Measurements from ENCODE around the gene CDK13. TPM values are rescaled to one million over a fixed set of nuclear protein-coding genes. Genes with fewer than 3 reads are reported as not detected.

CDK13 gene
- total RNA-seq, 1 experiment from 2014 or later: 34.9 TPM

DNA sequence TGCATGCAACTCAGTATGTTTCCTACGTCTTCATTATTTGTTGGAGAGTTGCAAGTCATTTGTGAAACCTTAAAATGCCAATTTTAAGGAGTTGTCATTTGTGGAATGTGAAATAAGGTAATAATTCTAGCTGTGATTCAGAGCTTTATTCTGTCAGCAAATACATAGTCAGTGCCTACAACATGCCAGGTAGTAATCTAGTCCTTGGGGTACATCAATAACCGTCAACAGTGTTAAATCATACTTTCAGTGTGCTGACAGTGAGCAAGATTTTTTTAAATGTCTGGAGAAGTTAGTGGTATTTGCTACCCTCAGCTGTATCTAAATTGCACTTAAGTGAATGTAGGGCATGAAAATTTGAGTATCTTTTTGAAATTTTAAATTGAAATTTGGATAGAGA, 147.7 kb downstream of the CDK13 start:
- no peaks in the 10 kb centered on the region for H3F3A ChIP-seq (ENCODE audit: low read length, unreplicated experiment)
- H3K27ac ChIP-seq (ENCODE audit: low read length): no peak overlapping the region
- H2AFZ ChIP-seq (ENCODE audit: low read length): no peak overlapping the region
- H3K4me1 ChIP-seq (ENCODE audit: insufficient read depth, low read length): no peaks in the 10 kb centered on the region
- H3K9me2 ChIP-seq (replicated peaks; ENCODE audit: low read length): no peaks in the 10 kb centered on the region
- no peak overlapping the region for H3K4me3 ChIP-seq (ENCODE audit: low read length)
- no peaks in the 10 kb centered on the region for H3K9me3 ChIP-seq (ENCODE audit: low read length)
- ATAC-seq (no peak), DNase-seq (no peak)
- TF ChIP-seq, protein P1, sequence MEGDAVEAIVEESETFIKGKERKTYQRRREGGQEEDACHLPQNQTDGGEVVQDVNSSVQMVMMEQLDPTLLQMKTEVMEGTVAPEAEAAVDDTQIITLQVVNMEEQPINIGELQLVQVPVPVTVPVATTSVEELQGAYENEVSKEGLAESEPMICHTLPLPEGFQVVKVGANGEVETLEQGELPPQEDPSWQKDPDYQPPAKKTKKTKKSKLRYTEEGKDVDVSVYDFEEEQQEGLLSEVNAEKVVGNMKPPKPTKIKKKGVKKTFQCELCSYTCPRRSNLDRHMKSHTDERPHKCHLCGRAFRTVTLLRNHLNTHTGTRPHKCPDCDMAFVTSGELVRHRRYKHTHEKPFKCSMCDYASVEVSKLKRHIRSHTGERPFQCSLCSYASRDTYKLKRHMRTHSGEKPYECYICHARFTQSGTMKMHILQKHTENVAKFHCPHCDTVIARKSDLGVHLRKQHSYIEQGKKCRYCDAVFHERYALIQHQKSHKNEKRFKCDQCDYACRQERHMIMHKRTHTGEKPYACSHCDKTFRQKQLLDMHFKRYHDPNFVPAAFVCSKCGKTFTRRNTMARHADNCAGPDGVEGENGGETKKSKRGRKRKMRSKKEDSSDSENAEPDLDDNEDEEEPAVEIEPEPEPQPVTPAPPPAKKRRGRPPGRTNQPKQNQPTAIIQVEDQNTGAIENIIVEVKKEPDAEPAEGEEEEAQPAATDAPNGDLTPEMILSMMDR (conservative IDR thresholded peaks at IDR 0.05; ENCODE audit: low read depth, low read length): no peak
- TF ChIP-seq EZH2 (IDR thresholded peaks at IDR 0.05; ENCODE audit: low read length, unreplicated experiment) (no peak), EZH2phosphoT487 (IDR thresholded peaks at IDR 0.05; ENCODE audit: borderline replicate concordance, low read length) (no peak)
- CTCF ChIA-PET: no interaction called here
- no peaks in the 10 kb centered on the region for H3K27me3 ChIP-seq (ENCODE audit: low read length)
- H3K36me3 ChIP-seq (ENCODE audit: low read depth, low read length): peaks cover 11% of the 10 kb centered on the region; the same call in 1 of the 2 replicates
- no TSS peak for BruUV-seq (replicated peaks)
- no peaks in the 10 kb centered on the region for H3K79me2 ChIP-seq (ENCODE audit: low read length)
- no peak overlapping the region for H3K4me2 ChIP-seq (ENCODE audit: low read length)
- no peak overlapping the region for H3K9ac ChIP-seq (ENCODE audit: low read length)
- intact Hi-C loops (cut with micrococcal nuclease): no loop called here
- H4K20me1 ChIP-seq (ENCODE audit: low read length): no peaks in the 10 kb centered on the region
- POLR2A ChIA-PET (ENCODE audit: unreplicated experiment): no interaction called here

DNA sequence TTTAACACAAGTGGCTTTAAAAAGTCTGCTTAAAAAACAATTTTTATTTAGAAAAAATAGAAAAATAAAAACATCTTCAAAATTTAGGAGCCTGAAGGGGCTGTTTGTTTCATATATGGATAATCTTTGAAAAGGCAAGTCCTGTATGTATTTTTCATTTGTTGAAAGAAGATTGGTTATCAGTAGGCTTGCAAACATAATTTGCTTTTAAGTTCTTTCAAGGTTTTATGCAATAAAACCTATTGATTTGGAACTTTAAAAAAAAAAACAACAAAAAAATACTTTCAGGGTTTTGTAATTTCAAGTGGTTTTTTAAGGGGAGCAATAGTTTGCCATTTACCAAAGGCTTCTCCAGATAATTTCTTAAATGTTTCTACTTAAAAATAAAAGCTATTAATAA, 148.8 kb downstream of the CDK13 start:
- BruUV-seq (replicated peaks): no TSS peak
- Histone ChIP-seq H3K36me3 (ENCODE audit: low read depth, low read length) (peaks cover 8% of the 10 kb centered on the region; the same call in 1 of the 2 replicates), H3K9me3 (ENCODE audit: low read length) (no peaks in the 10 kb centered on the region), H3K4me2 (ENCODE audit: low read length) (no peak overlapping the region), H3K27me3 (ENCODE audit: low read length) (no peaks in the 10 kb centered on the region), H3K9ac (ENCODE audit: low read length) (no peak overlapping the region), H2AFZ (ENCODE audit: low read length) (no peak overlapping the region), H3K27ac (ENCODE audit: low read length) (no peak overlapping the region), H3K4me1 (ENCODE audit: insufficient read depth, low read length) (no peaks in the 10 kb centered on the region), H3K79me2 (ENCODE audit: low read length) (no peaks in the 10 kb centered on the region), H3F3A (ENCODE audit: low read length, unreplicated experiment) (no peaks in the 10 kb centered on the region), H3K4me3 (ENCODE audit: low read length) (no peak overlapping the region), H3K9me2 (replicated peaks; ENCODE audit: low read length) (no peaks in the 10 kb centered on the region), H4K20me1 (ENCODE audit: low read length) (no peaks in the 10 kb centered on the region)
- TF ChIP-seq, protein P1 (conservative IDR thresholded peaks at IDR 0.05; ENCODE audit: low read depth, low read length): no peak
- TF ChIP-seq EZH2phosphoT487 (IDR thresholded peaks at IDR 0.05; ENCODE audit: borderline replicate concordance, low read length) (no peak), EZH2 (IDR thresholded peaks at IDR 0.05; ENCODE audit: low read length, unreplicated experiment) (no peak)
- intact Hi-C loops (cut with micrococcal nuclease): no loop called here
- ChIA-PET CTCF (no interaction called here), POLR2A (ENCODE audit: unreplicated experiment) (no interaction called here)
- DNase-seq (no peak), ATAC-seq (no peak)

- no peak for ATAC-seq
- POLR2A ChIA-PET (ENCODE audit: unreplicated experiment): no interaction called here
Observed at GRCh38 chr7:40099837-40100236, 149.8 kb downstream of the CDK13 start.

More at GRCh38 chr7:40099837-40100236, 149.8 kb downstream of the CDK13 start:
- Histone ChIP-seq H3K9me3 (ENCODE audit: low read length) (no peaks in the 10 kb centered on the region), H4K20me1 (ENCODE audit: low read length) (no peaks in the 10 kb centered on the region), H3K4me3 (ENCODE audit: low read length) (no peak overlapping the region), H3K4me1 (ENCODE audit: insufficient read depth, low read length) (no peaks in the 10 kb centered on the region), H3K9ac (ENCODE audit: low read length) (no peak overlapping the region), H3K27me3 (ENCODE audit: low read length) (no peaks in the 10 kb centered on the region), H3K4me2 (ENCODE audit: low read length) (no peak overlapping the region), H3F3A (ENCODE audit: low read length, unreplicated experiment) (no peaks in the 10 kb centered on the region), H3K36me3 (ENCODE audit: low read depth, low read length) (no peaks in the 10 kb centered on the region; the same call in 1 of the 2 replicates), H3K79me2 (ENCODE audit: low read length) (no peaks in the 10 kb centered on the region), H3K27ac (ENCODE audit: low read length) (no peak overlapping the region), H2AFZ (ENCODE audit: low read length) (no peak overlapping the region), H3K9me2 (replicated peaks; ENCODE audit: low read length) (no peaks in the 10 kb centered on the region)
- CTCF ChIA-PET: no interaction called here
- BruUV-seq (replicated peaks): no TSS peak
- no peak for DNase-seq
- TF ChIP-seq, protein P1 (conservative IDR thresholded peaks at IDR 0.05; ENCODE audit: low read depth, low read length): no peak
- TF ChIP-seq EZH2phosphoT487 (IDR thresholded peaks at IDR 0.05; ENCODE audit: borderline replicate concordance, low read length) (no peak), EZH2 (IDR thresholded peaks at IDR 0.05; ENCODE audit: low read length, unreplicated experiment) (no peak)
- intact Hi-C loops (cut with micrococcal nuclease): no loop called here
